MM.1S (cell line): Measurements from ENCODE around the gene HIF1AN.

Experiments used
- DNase-seq: peaks from one replicate; pipeline ENCODE4 v3.0.0-alpha.2; 2015
- H2AFZ ChIP-seq: fragments of 300-600 bp; sonication (generic); 2 replicates; pipeline ENCODE4 v1.6.0; 2016; ENCODE audit warnings: antibody characterized with exemption, low read length
- H3F3A ChIP-seq: fragments of 300-600 bp; sonication (generic); 2 replicates; pipeline ENCODE4 v1.6.1; 2016; ENCODE audit warnings: mild to moderate bottlenecking, antibody characterized with exemption, low read length, moderate library complexity, mixed read lengths; ENCODE audit not compliant: insufficient read depth
- H3K27ac ChIP-seq: fragments of 300-600 bp; sonication (generic); 2 replicates; pipeline ENCODE4 v1.5.1; 2016; ENCODE audit warnings: mild to moderate bottlenecking, low read length
- H3K27me3 ChIP-seq: fragments of 300-600 bp; sonication (generic); replicated peaks from 2 replicates; pipeline ENCODE4 v1.6.0; 2016; ENCODE audit warnings: low read length; ENCODE audit not compliant: insufficient read depth
- H3K36me3 ChIP-seq: fragments of 300-600 bp; sonication (generic); replicated peaks from 2 replicates; pipeline ENCODE4 v1.6.1; 2016; ENCODE audit warnings: mild to moderate bottlenecking, low read length, mixed read lengths; ENCODE audit not compliant: insufficient read depth
- H3K4me1 ChIP-seq: fragments of 300-600 bp; sonication (generic); 2 replicates; pipeline ENCODE4 v1.6.1; 2016; ENCODE audit warnings: low read length, mixed read lengths
- H3K4me2 ChIP-seq: fragments of 300-600 bp; sonication (generic); 2 replicates; pipeline ENCODE4 v1.6.0; 2016; ENCODE audit warnings: low read depth, low read length
- H3K4me3 ChIP-seq: fragments of 300-600 bp; sonication (generic); 2 replicates; pipeline ENCODE4 v1.5.1; 2016; ENCODE audit warnings: low read length, mixed read lengths
- H3K79me2 ChIP-seq: fragments of 300-600 bp; sonication (generic); 2 replicates; pipeline ENCODE4 v1.6.1; 2016; ENCODE audit warnings: mixed run types, low read length, mixed read lengths
- H3K9ac ChIP-seq: fragments of 300-600 bp; sonication (generic); 2 replicates; pipeline ENCODE4 v1.6.1; 2016; ENCODE audit warnings: low read length, mixed read lengths
- H3K9me2 ChIP-seq: fragments of 300-600 bp; sonication (generic); replicated peaks from 2 replicates; pipeline ENCODE4 v1.6.1; 2016; ENCODE audit warnings: mild to moderate bottlenecking, low read length, mixed read lengths; ENCODE audit not compliant: insufficient read depth
- H3K9me3 ChIP-seq: fragments of 300-600 bp; sonication (generic); replicated peaks from 2 replicates; pipeline ENCODE4 v1.6.1; 2016; ENCODE audit warnings: mild to moderate bottlenecking, low read length, mixed read lengths; ENCODE audit not compliant: insufficient read depth
- H4K20me1 ChIP-seq: fragments of 300-600 bp; sonication (generic); 2 replicates; pipeline ENCODE4 v1.6.1; 2016; ENCODE audit warnings: mild to moderate bottlenecking, low read length, moderate library complexity, mixed read lengths; ENCODE audit not compliant: insufficient read depth
- CTCF ChIP-seq: fragments of 300-600 bp; sonication (generic); IDR thresholded peaks from 2 replicates; pipeline ENCODE4 v1.5.1; 2016; ENCODE audit warnings: antibody characterized with exemption, low read length, mixed read lengths
- EZH2 ChIP-seq: fragments of 300-600 bp; sonication (generic); optimal IDR thresholded peaks from 2 replicates; pipeline ENCODE3; 2017; ENCODE audit warnings: low read depth, mild to moderate bottlenecking, antibody characterized with exemption, low read length, mixed read lengths
- EZH2phosphoT487 ChIP-seq: fragments of 300-600 bp; sonication (generic); IDR thresholded peaks from 2 replicates; pipeline ENCODE4 v1.6.1; 2018; ENCODE audit warnings: antibody characterized with exemption, low read length

The HIF1AN gene

DNA sequence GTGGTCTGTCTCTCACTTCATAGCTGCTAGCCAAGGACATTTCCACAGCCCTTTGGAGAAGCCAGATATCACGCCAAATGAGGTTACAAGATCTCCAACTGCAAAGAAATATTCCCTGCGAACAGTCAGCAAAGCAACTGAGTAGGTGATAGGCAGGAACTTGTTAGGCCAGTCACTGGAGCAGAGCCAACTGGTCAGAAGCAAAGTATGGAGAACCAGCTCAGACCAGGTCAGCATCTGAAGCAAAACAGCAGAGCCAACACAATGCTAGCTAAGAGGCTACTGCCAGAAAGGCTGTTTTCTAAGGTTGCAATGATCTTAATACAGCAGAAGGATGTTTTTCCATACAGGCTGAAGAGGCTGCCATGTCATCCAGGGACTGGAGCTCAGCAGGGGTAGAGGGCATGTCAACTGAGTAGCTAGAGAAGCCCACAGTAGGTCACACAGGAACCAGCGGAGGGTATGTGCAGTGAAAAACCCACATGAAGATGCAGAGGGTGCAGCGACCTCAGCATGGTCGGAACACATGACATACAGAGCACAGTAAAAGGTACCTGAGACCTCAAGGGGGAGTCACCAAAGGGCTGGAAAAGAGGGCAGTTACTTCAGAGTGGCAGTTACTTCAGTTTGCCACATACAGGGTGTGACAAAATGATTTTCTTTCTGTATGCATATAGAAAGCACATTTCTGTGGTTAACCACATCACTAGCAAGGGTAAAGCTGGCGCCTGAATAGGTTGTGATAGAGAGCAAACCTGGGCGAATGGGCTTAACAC, 25.0 kb upstream of the HIF1AN start:
- no peak overlapping the region for H2AFZ ChIP-seq
- H3K4me3 ChIP-seq: no peak overlapping the region
- peaks cover 16% of the 10 kb centered on the region; the same call in 1 of the 2 replicates for H3K27me3 ChIP-seq
- peak overlapping the region; percentile 12; the same call in 1 of the 2 replicates for H3K27ac ChIP-seq
- H3K79me2 ChIP-seq: no peaks in the 10 kb centered on the region
- TF ChIP-seq CTCF (peak; percentile 19; the same call in 1 of the 2 replicates), EZH2phosphoT487 (no peak), EZH2 (no peak)
- no peaks in the 10 kb centered on the region for H3K36me3 ChIP-seq
- DNase-seq: peak; percentile 95
- no peak overlapping the region for H3K9ac ChIP-seq
- H3K9me2 ChIP-seq: no peaks in the 10 kb centered on the region
- peaks cover 13% of the 10 kb centered on the region for H3F3A ChIP-seq
- H4K20me1 ChIP-seq: no peaks in the 10 kb centered on the region
- H3K9me3 ChIP-seq: no peaks in the 10 kb centered on the region
- H3K4me1 ChIP-seq: peaks cover 25% of the 10 kb centered on the region
- peak overlapping the region; percentile 25 for H3K4me2 ChIP-seq

DNA sequence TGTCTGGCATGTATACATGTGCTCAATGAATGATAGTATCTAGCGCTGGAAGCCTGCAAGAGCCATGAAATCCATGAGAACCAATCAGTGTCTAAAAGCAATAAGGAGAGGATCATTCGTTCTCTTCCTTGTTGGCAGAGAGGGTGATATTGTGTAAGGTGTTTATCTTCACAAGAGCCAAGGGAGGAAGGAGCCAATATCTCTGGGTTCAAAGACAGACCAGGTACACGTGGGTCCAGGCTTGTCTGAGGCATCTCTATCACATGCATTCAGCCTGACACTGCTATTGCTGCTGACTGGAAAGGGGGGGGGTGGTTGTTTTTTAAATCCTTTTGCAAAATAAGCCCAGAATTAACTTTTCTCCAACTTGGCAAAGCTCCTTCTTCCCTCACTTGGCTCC, 20.1 kb upstream of the HIF1AN start:
- no peaks in the 10 kb centered on the region for H3K36me3 ChIP-seq
- DNase-seq: no peak
- no peak overlapping the region for H2AFZ ChIP-seq

DNA sequence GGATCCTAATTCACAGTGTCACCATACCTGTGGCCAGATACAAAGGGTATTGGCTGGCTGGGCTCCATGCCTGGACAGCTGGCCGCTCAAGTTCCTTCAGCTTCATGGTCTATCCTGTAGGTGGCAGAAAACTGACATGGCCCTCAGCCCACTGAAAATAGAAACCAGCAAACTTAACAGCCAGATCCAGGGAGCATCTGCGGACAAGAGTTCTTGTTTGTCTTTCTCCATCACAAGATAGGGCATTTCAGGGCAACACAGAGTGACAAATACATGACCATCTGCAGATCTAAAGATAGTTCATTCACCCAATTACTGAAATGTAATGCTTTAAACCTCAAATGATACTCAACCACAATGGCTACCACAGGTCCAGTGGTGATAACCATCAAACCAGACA, 18.9 kb upstream of the HIF1AN start:
- DNase-seq: peak; percentile 25

More for the DNA sequence above, 20.1 kb upstream of the HIF1AN start:
- no peaks in the 10 kb centered on the region for H4K20me1 ChIP-seq
- no peak overlapping the region for H3K9ac ChIP-seq
- TF ChIP-seq CTCF (no peak), EZH2phosphoT487 (no peak), EZH2 (no peak)
- no peaks in the 10 kb centered on the region for H3K9me2 ChIP-seq
- peaks cover 24% of the 10 kb centered on the region for H3K4me1 ChIP-seq
- no peaks in the 10 kb centered on the region for H3K9me3 ChIP-seq
- no peak overlapping the region for H3K4me3 ChIP-seq
- no peak overlapping the region for H3K27ac ChIP-seq
- H3K27me3 ChIP-seq: peaks cover 13% of the 10 kb centered on the region; the same call in 1 of the 2 replicates
- peaks cover 16% of the 10 kb centered on the region for H3F3A ChIP-seq
- no peak overlapping the region for H3K4me2 ChIP-seq
- no peaks in the 10 kb centered on the region for H3K79me2 ChIP-seq

More for the DNA sequence above, 18.9 kb upstream of the HIF1AN start:
- Histone ChIP-seq H3K4me3 (no peak overlapping the region), H3K4me1 (peaks cover 11% of the 10 kb centered on the region), H3K9me2 (no peaks in the 10 kb centered on the region), H3F3A (0 out of 2 replicates have a peak, but pooled peaks cover 4% of the 10 kb centered on the region), H3K79me2 (no peaks in the 10 kb centered on the region), H3K36me3 (no peaks in the 10 kb centered on the region), H4K20me1 (no peaks in the 10 kb centered on the region), H2AFZ (no peak overlapping the region), H3K4me2 (no peak overlapping the region), H3K27ac (no peak overlapping the region), H3K27me3 (peaks cover 10% of the 10 kb centered on the region; the same call in 1 of the 2 replicates), H3K9me3 (no peaks in the 10 kb centered on the region), H3K9ac (no peak overlapping the region)
- TF ChIP-seq CTCF: peak; percentile 40
- TF ChIP-seq EZH2: no peak
